GM23338 (cell line): ENCODE results near the gene SERP2. TPM values are rescaled to one million over a fixed set of nuclear protein-coding genes. Genes with fewer than 3 reads are reported as not detected.

Experiments
- ATAC-seq: fragments of 200-7000 bp; cut with Tn5 transposase; 3 replicates; pipeline ENCODE4 v1.9.1; 2020
- DNase-seq: peaks from one replicate; pipeline ENCODE4 v3.0.0-alpha.2; 2015; ENCODE audit warnings: low spot score
- H2AFZ ChIP-seq: fragments of 200-600 bp; sonication (generic); 2 replicates; pipeline ENCODE4 v1.8.0; 2016; ENCODE audit warnings: antibody characterized with exemption, mild to moderate bottlenecking, moderate library complexity
- H3F3A ChIP-seq: fragments of 200-600 bp; sonication (generic); replicated peaks from 2 replicates; pipeline ENCODE4 v1.8.0; 2017; ENCODE audit warnings: antibody characterized with exemption, mixed run types, low read depth
- H3K27ac ChIP-seq: fragments of 200-600 bp; sonication (generic); 2 replicates; pipeline ENCODE4 v1.6.1; 2016; ENCODE audit warnings: low read depth
- H3K27me3 ChIP-seq: fragments of 200-600 bp; sonication (generic); 2 replicates; pipeline ENCODE4 v1.8.0; 2016; ENCODE audit warnings: mild to moderate bottlenecking, mixed run types, moderate library complexity; ENCODE audit not compliant: insufficient read depth
- H3K36me3 ChIP-seq: fragments of 200-600 bp; sonication (generic); 2 replicates; pipeline ENCODE4 v1.8.0; 2016; ENCODE audit warnings: mild to moderate bottlenecking; ENCODE audit not compliant: insufficient read depth
- H3K4me1 ChIP-seq: fragments of 200-600 bp; sonication (generic); 2 replicates; pipeline ENCODE4 v1.8.0; 2016; ENCODE audit warnings: mild to moderate bottlenecking, moderate library complexity; ENCODE audit not compliant: insufficient read depth
- H3K4me2 ChIP-seq: fragments of 200-600 bp; sonication (generic); 2 replicates; pipeline ENCODE4 v1.7.1; 2017; ENCODE audit warnings: mixed run types
- H3K4me3 ChIP-seq: fragments of 200-600 bp; sonication (generic); 2 replicates; pipeline ENCODE4 v1.6.1; 2016; ENCODE audit warnings: mixed run types
- H3K79me2 ChIP-seq: fragments of 200-600 bp; sonication (generic); replicated peaks from 2 replicates; pipeline ENCODE4 v1.8.0; 2017; ENCODE audit warnings: mild to moderate bottlenecking; ENCODE audit not compliant: insufficient read depth
- H3K9me2 ChIP-seq: fragments of 200-600 bp; sonication (generic); 2 replicates; pipeline ENCODE4 v1.8.0; 2017; ENCODE audit not compliant: insufficient read depth
- H4K20me1 ChIP-seq: fragments of 200-600 bp; sonication (generic); replicated peaks from 2 replicates; pipeline ENCODE4 v1.8.0; 2017; ENCODE audit warnings: mild to moderate bottlenecking; ENCODE audit not compliant: insufficient read depth
- H3K27ac Mint-ChIP-seq: 2 replicates; pipeline ENCODE4 v1.8.0; 2020; ENCODE audit warnings: inconsistent platforms, mild to moderate bottlenecking, moderate library complexity, mixed read lengths
- H3K27me3 Mint-ChIP-seq: 3 replicates; pipeline ENCODE4 v1.8.0; 2022; ENCODE audit warnings: low read depth, mild to moderate bottlenecking, moderate library complexity, mixed read lengths, inconsistent platforms; ENCODE audit not compliant: insufficient read depth, poor library complexity
- H3K36me3 Mint-ChIP-seq: 3 replicates; pipeline ENCODE4 v1.8.0; 2021; ENCODE audit warnings: low read depth, mild to moderate bottlenecking, inconsistent platforms, moderate library complexity, mixed read lengths
- H3K4me1 Mint-ChIP-seq: 3 replicates; pipeline ENCODE4 v1.8.0; 2020; ENCODE audit warnings: mild to moderate bottlenecking, inconsistent platforms, mixed read lengths
- H3K4me3 Mint-ChIP-seq: 3 replicates; pipeline ENCODE4 v1.8.0; 2021; ENCODE audit warnings: moderate library complexity, mild to moderate bottlenecking, inconsistent platforms, mixed read lengths
- H3K9me3 Mint-ChIP-seq: 3 replicates; pipeline ENCODE4 v1.8.0; 2020; ENCODE audit warnings: moderate library complexity, mild to moderate bottlenecking, inconsistent platforms, mixed read lengths
- CREB1 ChIP-seq: fragments of 250-450 bp; sonication (Bioruptor Pico); IDR thresholded peaks from 2 replicates; pipeline ENCODE4 v1.5.0; 2020; ENCODE audit warnings: low read depth, mild to moderate bottlenecking, moderate library complexity
- CTCF ChIP-seq, 2 experiments: fragments of 200-600 bp in 1 of 2; sonication (generic) in 1 of 2; conservative IDR thresholded peaks; 2 replicates each; pipeline versions ENCODE4 v1.5.1 to v1.6.1; 2016 to 2017; ENCODE audit warnings: antibody characterized with exemption in 2 of 2, low read depth in 2 of 2, mild to moderate bottlenecking in 2 of 2, moderate library complexity in 1 of 2
- ETS1 ChIP-seq: IDR thresholded peaks from 2 replicates; pipeline ENCODE4 v1.6.1; 2016; ENCODE audit warnings: antibody characterized with exemption
- EZH2 ChIP-seq: fragments of 200-600 bp; sonication (generic); IDR thresholded peaks from one replicate; pipeline ENCODE4 v1.8.0; 2017; ENCODE audit warnings: antibody characterized with exemption, mild to moderate bottlenecking, low read depth; ENCODE audit not compliant: unreplicated experiment
- EZH2phosphoT487 ChIP-seq: fragments of 200-600 bp; sonication (generic); IDR thresholded peaks from one replicate; pipeline ENCODE4 v1.8.1; 2018; ENCODE audit warnings: antibody characterized with exemption; ENCODE audit not compliant: unreplicated experiment
- JUNB ChIP-seq: IDR thresholded peaks from one replicate; pipeline ENCODE4 v1.6.1; 2016; ENCODE audit warnings: antibody characterized with exemption; ENCODE audit not compliant: unreplicated experiment
- NANOG ChIP-seq: IDR thresholded peaks from 2 replicates; pipeline ENCODE4 v1.6.1; 2016; ENCODE audit warnings: antibody characterized with exemption, borderline replicate concordance
- POLR2AphosphoS5 ChIP-seq: IDR thresholded peaks from 2 replicates; pipeline ENCODE4 v1.6.1; 2016; ENCODE audit warnings: antibody characterized with exemption, low read depth
- REST ChIP-seq: IDR thresholded peaks from one replicate; pipeline ENCODE4 v1.6.1; 2018; ENCODE audit warnings: antibody characterized with exemption; ENCODE audit not compliant: unreplicated experiment
- STAT1 ChIP-seq: IDR thresholded peaks from one replicate; pipeline ENCODE4 v1.6.1; 2016; ENCODE audit warnings: antibody characterized with exemption; ENCODE audit not compliant: unreplicated experiment
- ZNF114 ChIP-seq: fragments of 250-450 bp; sonication (Bioruptor Pico); IDR thresholded peaks from 2 replicates; pipeline ENCODE4 v1.5.0; 2020; ENCODE audit warnings: mild to moderate bottlenecking, moderate library complexity
- ZNF331 ChIP-seq: fragments of 250-450 bp; sonication (Bioruptor Pico); IDR thresholded peaks from 2 replicates; pipeline ENCODE4 v1.5.0; 2020; ENCODE audit warnings: low read depth, mild to moderate bottlenecking, moderate library complexity
- ZNF462 ChIP-seq: fragments of 250-450 bp; sonication (Bioruptor Pico); IDR thresholded peaks from 2 replicates; pipeline ENCODE4 v1.5.0; 2020; ENCODE audit warnings: mild to moderate bottlenecking, moderate library complexity
- polyA plus RNA-seq: library from polyadenylated mRNA; unstranded; fragments of >200 nt; fragmentation: Nextera tagmentation; extraction: Ambion mirVana; gene quantifications from 2 replicates; pipeline ENCODE4 v1.2.1, GENCODE V29; 2016
- total RNA-seq: library from RNA; depleted of rRNA; stranded (reverse); fragments of >200 nt; shearing (Covaris generic); gene quantifications from 2 replicates; pipeline ENCODE4 v1.2.3, GENCODE V29; 2014

SERP2 gene
- total and polyA plus RNA-seq, 2 experiments from 2014 or later, result 0.59 to 3.4 TPM

- Histone ChIP-seq H3K27ac (no peak overlapping the region), H3K27me3 (no peaks in the 10 kb centered on the region), H3F3A (no peaks in the 10 kb centered on the region), H3K4me3 (no peak overlapping the region), H3K9me2 (no peaks in the 10 kb centered on the region), H3K4me1 (no peaks in the 10 kb centered on the region), H2AFZ (peak overlapping the region; percentile 47; the same call in 1 of the 2 replicates), H4K20me1 (no peaks in the 10 kb centered on the region), H3K79me2 (no peaks in the 10 kb centered on the region), H3K4me2 (no peak overlapping the region), H3K36me3 (no peaks in the 10 kb centered on the region)
- no peak for TF ChIP-seq EZH2phosphoT487
- TF ChIP-seq CTCF (conservative IDR thresholded peaks at IDR 0.05; ENCODE audit: low read depth in 2 of 2), result no peak
- TF ChIP-seq ZNF331 (CRISPR knock-in tag), result no peak
- TF ChIP-seq REST, result no peak
- no peak for TF ChIP-seq CREB1 (CRISPR knock-in tag)
- TF ChIP-seq STAT1, result no peak
- no peak for TF ChIP-seq ZNF462 (CRISPR knock-in tag)
- TF ChIP-seq NANOG, result no peak
- TF ChIP-seq ETS1, result no peak
- no peak for TF ChIP-seq EZH2
- TF ChIP-seq ZNF114, result no peak
- no peak for TF ChIP-seq JUNB
- no peak for TF ChIP-seq POLR2AphosphoS5
- Mint-ChIP-seq H3K9me3 (no peaks in the 10 kb centered on the region), H3K27ac (no peak overlapping the region), H3K27me3 (no peaks in the 10 kb centered on the region), H3K4me1 (no peaks in the 10 kb centered on the region), H3K36me3 (no peaks in the 10 kb centered on the region), H3K4me3 (no peak overlapping the region)
- DNase-seq, result no peak
- no peak for ATAC-seq
Observed at GRCh38 chr13:44365008-44365407, 8.6 kb upstream of the SERP2 start.
